Bronchial epithelial cell (primary cell): ENCODE measurements around the gene WASF3. TPM values are rescaled to one million over a fixed set of nuclear protein-coding genes. Genes with fewer than 3 reads are reported as not detected.
A peak's percentile ranks its signal among the peaks of the same experiment; 100 is the strongest.

Experiments used
- DNase-seq: peaks from one replicate; pipeline ENCODE4 v3.0.0-alpha.2; 2010; ENCODE audit warnings: low read depth
- FAIRE-seq: peaks from 2 replicates; lab custom pipeline; 2011; peaks lifted over from hg19 to GRCh38; lab: Jason Lieb, UNC
- H3K27me3 ChIP-seq: 2 replicates; pipeline ENCODE4 v1.5.1; 2011; ENCODE audit warnings: low read length; ENCODE audit not compliant: control insufficient read depth, insufficient read depth
- H3K36me3 ChIP-seq: 2 replicates; pipeline ENCODE4 v1.5.1; 2011; ENCODE audit warnings: low read length; ENCODE audit not compliant: control insufficient read depth, insufficient read depth
- H3K4me3 ChIP-seq: 2 replicates; pipeline ENCODE4 v1.5.1; 2011; ENCODE audit warnings: mild to moderate bottlenecking, low read depth, low read length, control low read depth
- CTCF ChIP-seq: IDR thresholded peaks from 2 replicates; pipeline ENCODE4 v1.5.1; 2011; ENCODE audit warnings: mild to moderate bottlenecking, moderate library complexity, low read length, control low read depth, inconsistent platforms; ENCODE audit not compliant: insufficient read depth, severe bottlenecking
- total RNA-seq: library from RNA; depleted of rRNA; stranded (reverse); fragments of >200 nt; gene quantifications from 2 replicates; pipeline ENCODE4 v1.2.1, GENCODE V29; 2014

The WASF3 gene
- total RNA-seq, 1 donor from 2014 or later: 4.5 TPM

- DNase-seq (no peak), FAIRE-seq (no peak)
- Histone ChIP-seq H3K27me3 (peaks cover 1% of the 10 kb centered on the region), H3K36me3 (no peaks in the 10 kb centered on the region), H3K4me3 (no peak overlapping the region)
- TF ChIP-seq CTCF: no peak
Observed at GRCh38 chr13:26539738-26540292, 17.7 kb upstream of the WASF3 start.

- peak; percentile 28 for FAIRE-seq
Observed at GRCh38 chr13:26540334-26540733, 17.1 kb upstream of the WASF3 start.

GRCh38 chr13:26541041-26541440 lies 16.4 kb upstream of the WASF3 start:
- FAIRE-seq (no peak), DNase-seq (no peak)
- no peak overlapping the region for H3K4me3 ChIP-seq
- H3K27me3 ChIP-seq: peaks cover 1% of the 10 kb centered on the region
- H3K36me3 ChIP-seq: no peaks in the 10 kb centered on the region
- TF ChIP-seq CTCF: no peak

More at GRCh38 chr13:26540334-26540733, 17.1 kb upstream of the WASF3 start:
- H3K4me3 ChIP-seq: no peak overlapping the region
- peaks cover 1% of the 10 kb centered on the region for H3K27me3 ChIP-seq
- H3K36me3 ChIP-seq: no peaks in the 10 kb centered on the region
- no peak for TF ChIP-seq CTCF
- no peak for DNase-seq

GRCh38 chr13:26541678-26542568 lies 15.6 kb upstream of the WASF3 start:
- FAIRE-seq: no peak
- no peak overlapping the region for H3K4me3 ChIP-seq
- TF ChIP-seq CTCF: no peak
- H3K36me3 ChIP-seq: no peaks in the 10 kb centered on the region
- DNase-seq: no peak
- peaks cover 1% of the 10 kb centered on the region for H3K27me3 ChIP-seq

- DNase-seq: no peak
- Histone ChIP-seq H3K36me3 (no peaks in the 10 kb centered on the region), H3K27me3 (peaks cover 1% of the 10 kb centered on the region), H3K4me3 (no peak overlapping the region)
- no peak for FAIRE-seq
- no peak for TF ChIP-seq CTCF
Observed at GRCh38 chr13:26544707-26545106, 12.8 kb upstream of the WASF3 start.
